ENCODE results near the gene KMT5B. TPM values are rescaled to one million over a fixed set of nuclear protein-coding genes. Genes with fewer than 3 reads are reported as not detected.

The KMT5B gene
- total RNA-seq, 1 experiment from 2014 or later: 35.1 TPM

GRCh38 chr11:68146010-68146540, 67.0 kb downstream of the KMT5B start:
- no peak for ATAC-seq
- CTCF ChIA-PET: no interaction called here
- peaks cover 16 to 24% of the 10 kb centered on the region in 2 experiments; a peak in 3 of 4 replicates for H3K4me1 ChIP-seq (ENCODE audit: control insufficient read depth in 1 of 2, insufficient read depth in 2 of 2, low read length in 2 of 2)

GRCh38 chr11:68145120-68145866, 67.8 kb downstream of the KMT5B start:
- no peak overlapping the region for H3K9ac ChIP-seq (ENCODE audit: low read length)
- ChIA-PET CTCF (no interaction called here), POLR2A (no interaction called here), RAD21 (ENCODE audit: low non-redundant PET in 1 of 2, low total read pairs in 2 of 2, uncharacterized antibody in 2 of 2, unreplicated experiment in 2 of 2) (interaction anchor here in 1 of 2 experiments (0.7 kb wide), 1 partner anchor 63 kb away, joined by 3 read pairs; no protein-coding TSS in a partner anchor)
- no peaks in the 10 kb centered on the region for H4K20me1 ChIP-seq (ENCODE audit: insufficient read depth)
- H3K36me3 ChIP-seq (ENCODE audit: control insufficient read depth in 1 of 2, insufficient read depth in 2 of 2, low read length in 2 of 2): no peaks in the 10 kb centered on the region
- no peak overlapping the region for H3K27ac ChIP-seq (ENCODE audit: low read depth, low read length)
- no peak overlapping the region for H2AFZ ChIP-seq (ENCODE audit: low read depth, low read length, poor library complexity, severe bottlenecking)
- BruUV-seq (replicated peaks): no TSS peak
- no peaks in the 10 kb centered on the region for H3K79me2 ChIP-seq (ENCODE audit: insufficient read depth, low read length)
- no peak overlapping the region for H3K4me3 ChIP-seq (replicated peaks in 1 of 2; ENCODE audit: low read depth in 1 of 2, low read length in 2 of 2)
- ATAC-seq (no peak), DNase-seq (ENCODE audit: low read depth, low spot score) (no peak)
- no peak overlapping the region for H3K4me2 ChIP-seq (ENCODE audit: low read length)
- no peaks in the 10 kb centered on the region for H3K9me3 ChIP-seq (ENCODE audit: control insufficient read depth in 1 of 2, insufficient read depth in 1 of 2, low read depth in 1 of 2, low read length in 2 of 2)
- H3K9me2 ChIP-seq (ENCODE audit: insufficient read depth): no peaks in the 10 kb centered on the region
- no peaks in the 10 kb centered on the region for H3K27me3 ChIP-seq (ENCODE audit: insufficient read depth, low read length)
- peaks cover 16 to 24% of the 10 kb centered on the region in 2 experiments; a peak in 3 of 4 replicates for H3K4me1 ChIP-seq (ENCODE audit: control insufficient read depth in 1 of 2, insufficient read depth in 2 of 2, low read length in 2 of 2)
- intact Hi-C loops (cut with micrococcal nuclease): no loop called here
- no peak for TF ChIP-seq ATF3 (IDR thresholded peaks at IDR 0.05)
- no peak for TF ChIP-seq EZH2phosphoT487 (IDR thresholded peaks at IDR 0.05; ENCODE audit: borderline replicate concordance)
- no peak for TF ChIP-seq ZFX (IDR thresholded peaks at IDR 0.05)
- TF ChIP-seq SRF (IDR thresholded peaks at IDR 0.05; ENCODE audit: low read depth): no peak
- no peak for TF ChIP-seq CTCF (IDR thresholded peaks at IDR 0.05 in 2 of 3, conservative IDR thresholded peaks at IDR 0.05 in 1 of 3; ENCODE audit: borderline replicate concordance in 1 of 3, insufficient read depth in 1 of 3, low read depth in 2 of 3, low read length in 2 of 3)
- TF ChIP-seq YY1 (IDR thresholded peaks at IDR 0.05; ENCODE audit: extremely low read depth, insufficient replicate concordance, low read depth, low read length): no peak
- TF ChIP-seq REST (IDR thresholded peaks at IDR 0.05; ENCODE audit: low read depth): no peak
- no peak for TF ChIP-seq JUND (IDR thresholded peaks at IDR 0.05)
- TF ChIP-seq POLR2A (IDR thresholded peaks at IDR 0.05; ENCODE audit: borderline replicate concordance, extremely low read depth, insufficient read depth, insufficient read length): no peak

More at GRCh38 chr11:68146010-68146540, 67.0 kb downstream of the KMT5B start:
- H3K27ac ChIP-seq (ENCODE audit: low read depth, low read length): no peak overlapping the region
- ChIA-PET RAD21 (ENCODE audit: low non-redundant PET in 1 of 2, low total read pairs in 2 of 2, uncharacterized antibody in 2 of 2, unreplicated experiment in 2 of 2) (no interaction called here), POLR2A (no interaction called here)
- H2AFZ ChIP-seq (ENCODE audit: low read depth, low read length, poor library complexity, severe bottlenecking): no peak overlapping the region
- peak overlapping the region; percentile 44 for H3K4me2 ChIP-seq (ENCODE audit: low read length)
- no peaks in the 10 kb centered on the region for H3K79me2 ChIP-seq (ENCODE audit: insufficient read depth, low read length)
- intact Hi-C loops (cut with micrococcal nuclease): no loop called here
- no peaks in the 10 kb centered on the region for H3K36me3 ChIP-seq (ENCODE audit: control insufficient read depth in 1 of 2, insufficient read depth in 2 of 2, low read length in 2 of 2)
- no peaks in the 10 kb centered on the region for H3K27me3 ChIP-seq (ENCODE audit: insufficient read depth, low read length)
- H3K4me3 ChIP-seq (replicated peaks in 1 of 2; ENCODE audit: low read depth in 1 of 2, low read length in 2 of 2): no peak overlapping the region
- TF ChIP-seq ZFX (IDR thresholded peaks at IDR 0.05): no peak
- no peak for TF ChIP-seq SP1 (IDR thresholded peaks at IDR 0.05; ENCODE audit: low read depth)
- no peak for DNase-seq (ENCODE audit: low read depth, low spot score)
- H3K9me3 ChIP-seq (ENCODE audit: control insufficient read depth in 1 of 2, insufficient read depth in 1 of 2, low read depth in 1 of 2, low read length in 2 of 2): no peaks in the 10 kb centered on the region
- H3K9ac ChIP-seq (ENCODE audit: low read length): no peak overlapping the region
- no peaks in the 10 kb centered on the region for H3K9me2 ChIP-seq (ENCODE audit: insufficient read depth)
- H4K20me1 ChIP-seq (ENCODE audit: insufficient read depth): no peaks in the 10 kb centered on the region
- no TSS peak for BruUV-seq (replicated peaks)

All from HCT116 (cell line).